H1 (cell line): ENCODE measurements around the gene MSL3B.

Source experiments
- CTCF ChIA-PET: fragments of 300-600 bp; sonication (Branson Sonifier 250); formaldehyde crosslinking; loops from one replicate; lab custom pipeline; 2021; ENCODE audit not compliant: partially characterized antibody; lab: Charles Lee
- POLR2A ChIA-PET: fragments of 300-600 bp; sonication (Branson Sonifier 250); formaldehyde crosslinking; loops from one replicate; lab custom pipeline; 2021; ENCODE audit warnings: inconsistent platforms; ENCODE audit not compliant: partially characterized antibody; lab: Charles Lee
- DNase-seq, 2 experiments: peaks; one replicate each; pipeline versions ENCODE4 v3.0.0 to v3.0.0-alpha.2; 2010 to 2022; ENCODE audit warnings: low spot score in 2 of 2, low read depth in 1 of 2, mixed read lengths in 1 of 2
- FAIRE-seq: peaks from 2 replicates; lab custom pipeline; 2011; peaks lifted over from hg19 to GRCh38; lab: Jason Lieb, UNC
- H2AFZ ChIP-seq: 2 replicates; pipeline ENCODE4 v1.8.1; 2012; ENCODE audit warnings: low read length, inconsistent platforms
- H2AK5ac ChIP-seq: 2 replicates; pipeline ENCODE4 v1.6.1; 2013; ENCODE audit warnings: low read depth, low read length
- H2BK120ac ChIP-seq: replicated peaks from 2 replicates; pipeline ENCODE3; 2013; ENCODE audit warnings: low read depth, low read length, inconsistent platforms
- H2BK12ac ChIP-seq: 2 replicates; pipeline ENCODE4 v1.6.1; 2013; ENCODE audit warnings: low read depth, low read length
- H2BK15ac ChIP-seq: 2 replicates; pipeline ENCODE4 v1.6.1; 2013; ENCODE audit warnings: low read length
- H2BK20ac ChIP-seq: 2 replicates; pipeline ENCODE4 v1.6.1; 2013; ENCODE audit warnings: low read length
- H2BK5ac ChIP-seq: 2 replicates; pipeline ENCODE4 v1.6.1; 2013; ENCODE audit warnings: low read depth, low read length
- H3K14ac ChIP-seq: 2 replicates; pipeline ENCODE4 v1.6.1; 2013; ENCODE audit warnings: inconsistent platforms; ENCODE audit not compliant: insufficient read length
- H3K18ac ChIP-seq: 2 replicates; pipeline ENCODE4 v1.6.1; 2013; ENCODE audit warnings: low read length; ENCODE audit errors: extremely low read depth
- H3K23ac ChIP-seq: 2 replicates; pipeline ENCODE4 v1.6.1; 2013; ENCODE audit warnings: inconsistent platforms; ENCODE audit not compliant: insufficient read length
- H3K23me2 ChIP-seq: 2 replicates; pipeline ENCODE4 v1.6.1; 2013; ENCODE audit warnings: low read depth, low read length
- H3K27ac ChIP-seq: 2 replicates; pipeline ENCODE4 v1.6.1; 2011; ENCODE audit warnings: low read depth, low read length, inconsistent platforms
- H3K27me3 ChIP-seq, 4 experiments: replicated peaks in 1 of 4; 1 replicate in 1 of 4; 2 replicates in 3 of 4; pipeline versions ENCODE4 v1.6.1 to v1.8.1; 2011 to 2013; ENCODE audit warnings: low read length in 3 of 4, mild to moderate bottlenecking in 3 of 4, inconsistent platforms in 2 of 4, mixed read lengths in 2 of 4, moderate library complexity in 1 of 4; ENCODE audit not compliant: control insufficient read depth in 3 of 4, insufficient read depth in 3 of 4; ENCODE audit errors: extremely low read depth in 1 of 4
- H3K36me3 ChIP-seq, 4 experiments: 2 replicates each; pipeline versions ENCODE4 v1.6.1 to v1.8.1; 2011 to 2013; ENCODE audit warnings: mild to moderate bottlenecking in 4 of 4, low read length in 3 of 4, moderate library complexity in 2 of 4, control low read depth in 1 of 4, inconsistent platforms in 1 of 4; ENCODE audit not compliant: insufficient read depth in 4 of 4, control insufficient read depth in 2 of 4
- H3K4ac ChIP-seq: replicated peaks from 2 replicates; pipeline ENCODE3; 2013; ENCODE audit warnings: low read length, low read depth, mixed read lengths, inconsistent platforms; ENCODE audit not compliant: insufficient read length
- H3K4me1 ChIP-seq, 4 experiments: replicated peaks in 1 of 4; 1 replicate in 1 of 4; 2 replicates in 3 of 4; pipeline versions ENCODE4 v1.6.1 to v1.8.1; 2011 to 2013; ENCODE audit warnings: low read length in 3 of 4, inconsistent platforms in 2 of 4, mixed read lengths in 1 of 4; ENCODE audit not compliant: insufficient read depth in 4 of 4, control insufficient read depth in 3 of 4
- H3K4me2 ChIP-seq, 2 experiments: 2 replicates each; pipeline versions ENCODE4 v1.6.1 to v1.8.1; 2011 to 2013; ENCODE audit warnings: low read depth in 2 of 2, low read length in 2 of 2, control low read depth in 1 of 2, inconsistent platforms in 1 of 2, mild to moderate bottlenecking in 1 of 2; ENCODE audit not compliant: insufficient read depth in 1 of 2
- H3K4me3 ChIP-seq, 4 experiments: fragments of 200-600, 300-600 bp in 1 of 4; sonication (generic), shearing (Covaris generic), sonication (Bioruptor Twin) in 1 of 4; 2 replicates each; pipeline versions ENCODE4 v1.5.1 to v1.8.1; 2011 to 2016; ENCODE audit warnings: low read length in 4 of 4, low read depth in 3 of 4, control low read depth in 2 of 4, inconsistent platforms in 2 of 4, mild to moderate bottlenecking in 2 of 4, mixed read lengths in 1 of 4, moderate library complexity in 1 of 4; ENCODE audit not compliant: insufficient read depth in 2 of 4; ENCODE audit errors: extremely low read depth in 1 of 4
- H3K56ac ChIP-seq: replicated peaks from 2 replicates; pipeline ENCODE3; 2013; ENCODE audit warnings: low read depth, mild to moderate bottlenecking, mixed read lengths, low read length, inconsistent platforms; ENCODE audit not compliant: insufficient read length
- H3K79me1 ChIP-seq: 2 replicates; pipeline ENCODE4 v1.6.1; 2013; ENCODE audit warnings: low read depth, low read length, control low read depth
- H3K79me2 ChIP-seq, 2 experiments: 2 replicates each; pipeline versions ENCODE4 v1.6.1 to v1.8.1; 2012 to 2013; ENCODE audit warnings: low read length in 2 of 2, mild to moderate bottlenecking in 2 of 2, inconsistent platforms in 1 of 2; ENCODE audit not compliant: insufficient read depth in 2 of 2, control insufficient read depth in 1 of 2
- H3K9ac ChIP-seq, 4 experiments: replicated peaks in 1 of 4; 1 replicate in 1 of 4; 2 replicates in 3 of 4; pipeline versions ENCODE4 v1.6.1 to v1.8.1; 2011 to 2013; ENCODE audit warnings: low read depth in 3 of 4, low read length in 3 of 4, control low read depth in 2 of 4, mild to moderate bottlenecking in 2 of 4, moderate library complexity in 2 of 4, inconsistent platforms in 1 of 4; ENCODE audit errors: extremely low read depth in 1 of 4
- H3K9me3 ChIP-seq, 2 experiments: 2 replicates each; pipeline versions ENCODE4 v1.6.1 to v1.8.1; 2012 to 2013; ENCODE audit warnings: mild to moderate bottlenecking in 2 of 2, moderate library complexity in 2 of 2, control low read depth in 1 of 2, inconsistent platforms in 1 of 2, low read depth in 1 of 2, low read length in 1 of 2, mixed read lengths in 1 of 2; ENCODE audit not compliant: insufficient read depth in 2 of 2
- H4K20me1 ChIP-seq, 2 experiments: replicated peaks in 1 of 2; 2 replicates each; pipeline versions ENCODE3 to v1.8.1; 2011 to 2013; ENCODE audit warnings: inconsistent platforms in 2 of 2, low read length in 2 of 2, mild to moderate bottlenecking in 1 of 2; ENCODE audit not compliant: insufficient read depth in 2 of 2, control insufficient read depth in 1 of 2
- H4K5ac ChIP-seq: 2 replicates; pipeline ENCODE4 v1.6.1; 2013; ENCODE audit warnings: low read length, low read depth, mixed read lengths, inconsistent platforms; ENCODE audit not compliant: insufficient read length
- H4K8ac ChIP-seq: 2 replicates; pipeline ENCODE4 v1.8.0; 2013; ENCODE audit warnings: mild to moderate bottlenecking, moderate library complexity, low read length, inconsistent platforms; ENCODE audit not compliant: insufficient read depth; ENCODE audit errors: extremely low read depth
- H4K91ac ChIP-seq: replicated peaks from 2 replicates; pipeline ENCODE3; 2013; ENCODE audit warnings: low read length, mixed read lengths, inconsistent platforms; ENCODE audit not compliant: insufficient read length
- POU5F1 ChIP-seq: IDR thresholded peaks from 2 replicates; pipeline ENCODE4 v1.6.1; 2011; ENCODE audit warnings: low read depth, mild to moderate bottlenecking, low read length, moderate library complexity
- WGBS, 2 experiments: shearing (Covaris generic) in 1 of 2; methylation state at CpG; one replicate each; pipeline versions ENCODE4 v1.1.6 to v1.1.7; 2013 to 2015; ENCODE audit warnings: low lambda C conversion rate in 2 of 2, mixed read lengths in 2 of 2, inconsistent platforms in 1 of 2, low coverage in 1 of 2, missing lambda C conversion rate in 1 of 2; ENCODE audit not compliant: insufficient replicate concordance in 2 of 2, insufficient coverage in 1 of 2, insufficient read length in 1 of 2; ENCODE audit errors: extremely low coverage in 1 of 2, missing lambda C conversion rate in 1 of 2; 5-methylcytosine and 5-hydroxymethylcytosine counted together
- TF ChIP-seq, protein P1 (sequence below), 3 experiments: IDR thresholded peaks; 1 replicate in 2 of 3; 2 replicates in 1 of 3; pipeline versions ENCODE4 v1.5.1 to v1.6.1; 2011; ENCODE audit warnings: low read length in 3 of 3, mild to moderate bottlenecking in 3 of 3, inconsistent platforms in 2 of 3, low read depth in 1 of 3, moderate library complexity in 1 of 3; ENCODE audit not compliant: insufficient read depth in 1 of 3; ENCODE audit errors: control extremely low read depth in 1 of 3
- TF ChIP-seq, protein P2 (sequence below): IDR thresholded peaks from 2 replicates; pipeline ENCODE4 v1.6.1; 2012; ENCODE audit warnings: inconsistent platforms

MSL3B gene

DNA sequence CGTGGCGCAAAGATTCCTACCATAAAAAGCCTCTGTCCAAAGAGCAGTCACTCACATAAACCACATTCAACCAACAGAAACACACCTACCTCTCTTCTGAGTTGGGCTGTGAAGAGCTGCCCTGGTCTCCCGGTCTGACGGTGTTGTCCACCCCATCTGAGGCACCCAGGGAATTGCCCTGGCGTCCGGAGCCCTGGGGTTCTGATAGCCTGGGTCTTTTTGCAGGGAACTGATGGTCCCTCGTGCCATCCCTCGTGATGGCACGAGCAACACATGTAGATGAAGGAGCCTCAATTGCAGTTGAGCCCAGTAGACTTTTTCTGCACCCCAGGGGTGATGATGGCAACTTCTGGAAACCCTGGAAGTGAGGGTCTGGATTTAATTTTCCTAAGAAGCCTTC, 27.7 kb downstream of the MSL3B start:
- Histone ChIP-seq H4K20me1 (peaks cover 28 to 33% of the 10 kb centered on the region in 2 experiments), H2BK12ac (no peak overlapping the region), H3K27me3 (no peaks in the 10 kb centered on the region), H2BK120ac (no peak overlapping the region), H3K23ac (no peak overlapping the region), H3K79me1 (peaks cover 7% of the 10 kb centered on the region; the same call in 1 of the 2 replicates), H3K14ac (no peak overlapping the region), H3K4me3 (no peak overlapping the region; a peak in 1 of 8 replicates), H2BK5ac (no peak overlapping the region), H4K8ac (no peak overlapping the region), H3K36me3 (peaks cover 58 to 99% (median 90%) of the 10 kb centered on the region in 4 experiments), H4K5ac (no peak overlapping the region), H3K4me2 (no peak overlapping the region), H2BK20ac (no peak overlapping the region), H3K79me2 (peaks cover 3 to 66% of the 10 kb centered on the region in 2 experiments; a peak in 3 of 4 replicates), H3K9me3 (no peaks in the 10 kb centered on the region), H3K23me2 (no peaks in the 10 kb centered on the region), H3K4ac (no peak overlapping the region), H4K91ac (no peak overlapping the region), H2BK15ac (no peak overlapping the region), H2AK5ac (no peak overlapping the region), H3K9ac (no peak overlapping the region), H2AFZ (no peak overlapping the region), H3K27ac (no peak overlapping the region), H3K18ac (no peak overlapping the region), H3K56ac (no peak overlapping the region), H3K4me1 (no peaks in the 10 kb centered on the region)
- POLR2A ChIA-PET: interaction anchor here (1.4 kb wide), 1 partner anchor 11 kb away, joined by 3 read pairs; no protein-coding TSS in a partner anchor
- FAIRE-seq: no peak
- DNase-seq: no peak
- CTCF ChIA-PET: interaction anchor here (1.2 kb wide), 2 partner anchors 16 to 21 kb away, joined by 3 read pairs; no protein-coding TSS in a partner anchor
- 92% methylated on average over 9 of the region's 9 CpGs; no CpG with 5 or more reads in 1 of the 2 experiments for WGBS, 2 experiments
- TF ChIP-seq, protein P1, sequence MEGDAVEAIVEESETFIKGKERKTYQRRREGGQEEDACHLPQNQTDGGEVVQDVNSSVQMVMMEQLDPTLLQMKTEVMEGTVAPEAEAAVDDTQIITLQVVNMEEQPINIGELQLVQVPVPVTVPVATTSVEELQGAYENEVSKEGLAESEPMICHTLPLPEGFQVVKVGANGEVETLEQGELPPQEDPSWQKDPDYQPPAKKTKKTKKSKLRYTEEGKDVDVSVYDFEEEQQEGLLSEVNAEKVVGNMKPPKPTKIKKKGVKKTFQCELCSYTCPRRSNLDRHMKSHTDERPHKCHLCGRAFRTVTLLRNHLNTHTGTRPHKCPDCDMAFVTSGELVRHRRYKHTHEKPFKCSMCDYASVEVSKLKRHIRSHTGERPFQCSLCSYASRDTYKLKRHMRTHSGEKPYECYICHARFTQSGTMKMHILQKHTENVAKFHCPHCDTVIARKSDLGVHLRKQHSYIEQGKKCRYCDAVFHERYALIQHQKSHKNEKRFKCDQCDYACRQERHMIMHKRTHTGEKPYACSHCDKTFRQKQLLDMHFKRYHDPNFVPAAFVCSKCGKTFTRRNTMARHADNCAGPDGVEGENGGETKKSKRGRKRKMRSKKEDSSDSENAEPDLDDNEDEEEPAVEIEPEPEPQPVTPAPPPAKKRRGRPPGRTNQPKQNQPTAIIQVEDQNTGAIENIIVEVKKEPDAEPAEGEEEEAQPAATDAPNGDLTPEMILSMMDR (IDR thresholded peaks at IDR 0.05; ENCODE audit: control extremely low read depth in 1 of 3, insufficient read depth in 1 of 3, low read depth in 1 of 3, low read length in 3 of 3): no peak
- TF ChIP-seq, protein P2, sequence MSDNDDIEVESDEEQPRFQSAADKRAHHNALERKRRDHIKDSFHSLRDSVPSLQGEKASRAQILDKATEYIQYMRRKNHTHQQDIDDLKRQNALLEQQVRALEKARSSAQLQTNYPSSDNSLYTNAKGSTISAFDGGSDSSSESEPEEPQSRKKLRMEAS: no peak
- no peak for TF ChIP-seq POU5F1
